ENCODE measurements around the gene ATP11B. TPM values are rescaled to one million over a fixed set of nuclear protein-coding genes. Genes with fewer than 3 reads are reported as not detected.

The ATP11B gene
- total and polyA plus RNA-seq, 9 donors = 14.2 to 83.4 (median 54.4) TPM

- WGBS, 3 donors = 83 to 90% (median 87%) methylated on average over 5 of the region's 5 CpGs
- no peak overlapping the region for H3K27ac ChIP-seq
- intact Hi-C loops (cut with DNase I) = no loop called here
Measured at GRCh38 chr3:182910936-182911781, 117.9 kb downstream of the ATP11B start.

GRCh38 chr3:182911782-182912111 lies 118.4 kb downstream of the ATP11B start:
- intact Hi-C loops (cut with DNase I) = no loop called here
- DNase-seq = no peak
- WGBS, 3 donors = 71 to 76% (median 74%) methylated on average over 5 of the region's 5 CpGs

More at GRCh38 chr3:182910936-182911781, 117.9 kb downstream of the ATP11B start:
- no peak for DNase-seq
- no peak for TF ChIP-seq POLR2A (IDR thresholded peaks at IDR 0.05)
- TF ChIP-seq, protein P1, sequence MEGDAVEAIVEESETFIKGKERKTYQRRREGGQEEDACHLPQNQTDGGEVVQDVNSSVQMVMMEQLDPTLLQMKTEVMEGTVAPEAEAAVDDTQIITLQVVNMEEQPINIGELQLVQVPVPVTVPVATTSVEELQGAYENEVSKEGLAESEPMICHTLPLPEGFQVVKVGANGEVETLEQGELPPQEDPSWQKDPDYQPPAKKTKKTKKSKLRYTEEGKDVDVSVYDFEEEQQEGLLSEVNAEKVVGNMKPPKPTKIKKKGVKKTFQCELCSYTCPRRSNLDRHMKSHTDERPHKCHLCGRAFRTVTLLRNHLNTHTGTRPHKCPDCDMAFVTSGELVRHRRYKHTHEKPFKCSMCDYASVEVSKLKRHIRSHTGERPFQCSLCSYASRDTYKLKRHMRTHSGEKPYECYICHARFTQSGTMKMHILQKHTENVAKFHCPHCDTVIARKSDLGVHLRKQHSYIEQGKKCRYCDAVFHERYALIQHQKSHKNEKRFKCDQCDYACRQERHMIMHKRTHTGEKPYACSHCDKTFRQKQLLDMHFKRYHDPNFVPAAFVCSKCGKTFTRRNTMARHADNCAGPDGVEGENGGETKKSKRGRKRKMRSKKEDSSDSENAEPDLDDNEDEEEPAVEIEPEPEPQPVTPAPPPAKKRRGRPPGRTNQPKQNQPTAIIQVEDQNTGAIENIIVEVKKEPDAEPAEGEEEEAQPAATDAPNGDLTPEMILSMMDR (IDR thresholded peaks at IDR 0.05) = no peak
- TF ChIP-seq EP300 (IDR thresholded peaks at IDR 0.05) = no peak
- H3K4me1 ChIP-seq (ENCODE audit: insufficient read depth) = no peaks in the 10 kb centered on the region
- H3K27me3 ChIP-seq = no peaks in the 10 kb centered on the region
- no peak overlapping the region for H3K4me3 ChIP-seq
- no peaks in the 10 kb centered on the region for H3K9me3 ChIP-seq
- H3K36me3 ChIP-seq = no peaks in the 10 kb centered on the region

DNA sequence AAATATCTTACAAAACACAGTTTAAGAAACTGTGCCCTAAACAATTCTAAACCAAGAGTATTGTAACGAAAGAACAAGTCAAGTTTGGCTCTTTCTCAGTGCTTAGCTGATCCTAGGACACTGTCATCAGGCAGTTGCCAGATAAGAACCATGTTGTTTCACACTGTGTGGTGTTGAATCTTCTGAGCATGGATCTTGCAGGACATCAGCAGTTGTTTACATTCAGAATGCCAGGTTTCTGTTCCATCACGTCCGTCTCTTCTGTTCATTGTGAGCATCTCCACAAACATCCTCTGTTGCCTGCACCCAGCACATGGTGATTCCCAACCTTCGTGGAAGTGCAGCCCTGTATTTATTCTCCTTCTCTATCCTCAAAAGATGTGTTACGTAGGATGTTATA lies 119.2 kb downstream of the ATP11B start:
- DNase-seq = no peak
- no peak overlapping the region for H3K4me3 ChIP-seq
- intact Hi-C loops (cut with DNase I) = no loop called here
- H3K36me3 ChIP-seq = no peaks in the 10 kb centered on the region
- H3K4me1 ChIP-seq (ENCODE audit: insufficient read depth) = no peaks in the 10 kb centered on the region
- H3K9me3 ChIP-seq = no peaks in the 10 kb centered on the region
- no peak overlapping the region for H3K27ac ChIP-seq
- H3K27me3 ChIP-seq = no peaks in the 10 kb centered on the region
- WGBS, 3 donors = 67 to 84% (median 83%) methylated on average over 5 of the region's 5 CpGs
- TF ChIP-seq, protein P1 (IDR thresholded peaks at IDR 0.05) = no peak
- TF ChIP-seq POLR2A (IDR thresholded peaks at IDR 0.05) = no peak
- no peak for TF ChIP-seq EP300 (IDR thresholded peaks at IDR 0.05)

More at GRCh38 chr3:182911782-182912111, 118.4 kb downstream of the ATP11B start:
- TF ChIP-seq POLR2A (IDR thresholded peaks at IDR 0.05) = no peak
- TF ChIP-seq EP300 (IDR thresholded peaks at IDR 0.05) = no peak
- TF ChIP-seq, protein P1 (IDR thresholded peaks at IDR 0.05) = no peak
- Histone ChIP-seq H3K27ac (no peak overlapping the region), H3K27me3 (no peaks in the 10 kb centered on the region), H3K4me1 (ENCODE audit: insufficient read depth) (no peaks in the 10 kb centered on the region), H3K36me3 (no peaks in the 10 kb centered on the region), H3K9me3 (no peaks in the 10 kb centered on the region), H3K4me3 (no peak overlapping the region)

GRCh38 chr3:182913889-182914288 lies 120.6 kb downstream of the ATP11B start:
- Histone ChIP-seq H3K4me3 (no peak overlapping the region), H3K9me3 (no peaks in the 10 kb centered on the region), H3K36me3 (no peaks in the 10 kb centered on the region), H3K27me3 (no peaks in the 10 kb centered on the region), H3K4me1 (ENCODE audit: insufficient read depth) (no peaks in the 10 kb centered on the region), H3K27ac (no peak overlapping the region)
- no peak for DNase-seq
- WGBS, 3 donors = 76 to 82% (median 78%) methylated on average over 4 of the region's 4 CpGs
- TF ChIP-seq, protein P1 (IDR thresholded peaks at IDR 0.05) = no peak
- TF ChIP-seq POLR2A (IDR thresholded peaks at IDR 0.05) (no peak), EP300 (IDR thresholded peaks at IDR 0.05) (no peak)
- intact Hi-C loops (cut with DNase I) = no loop called here
